Retina (tissue), 1 donor: Measurements from ENCODE around the gene SLC18A3.

Source experiments
- DNase-seq: peaks from one replicate; pipeline ENCODE4 v3.0.0-alpha.2; 2016

The SLC18A3 gene

GRCh38 chr10:49652421-49653272, 42.5 kb downstream of the SLC18A3 start:
- DNase-seq = no peak

- no peak for DNase-seq
These were observed 43.3 kb downstream of the SLC18A3 start for GRCh38 chr10:49653273-49653929.

GRCh38 chr10:49654036-49654693, 44.1 kb downstream of the SLC18A3 start:
- DNase-seq = no peak

- DNase-seq = no peak
These were observed 45.0 kb downstream of the SLC18A3 start for GRCh38 chr10:49655099-49655498.

GRCh38 chr10:49656845-49657493, 46.9 kb downstream of the SLC18A3 start:
- no peak for DNase-seq

GRCh38 chr10:49657606-49658005, 47.5 kb downstream of the SLC18A3 start:
- DNase-seq = no peak

- no peak for DNase-seq
These were observed 51.2 kb downstream of the SLC18A3 start for GRCh38 chr10:49661140-49661856.
